ENCODE measurements around the gene CHID1. TPM values are rescaled to one million over a fixed set of nuclear protein-coding genes. Genes with fewer than 3 reads are reported as not detected.

The CHID1 gene
- total and polyA plus RNA-seq, 2 of the 8 experiments (the other 6 are each of a cell fraction or from before 2014, with no cell fraction given), result 81.2 to 88.5 TPM

GRCh38 chr11:904380-904779 lies 6.2 kb downstream of the CHID1 start (continued):
- TF ChIP-seq CHD2 (IDR thresholded peaks at IDR 0.05; ENCODE audit: low read length), result no peak
- no peak for TF ChIP-seq POLR2AphosphoS5 (IDR thresholded peaks at IDR 0.05; ENCODE audit: low read depth, low read length)
